Measurements from ENCODE around the gene ART5.
A peak's percentile ranks its signal among the peaks of the same experiment; 100 is the strongest.
"Not testable (repeated sequence)": the region's sequence is repeated elsewhere in the genome, so short reads cannot be mapped to it uniquely, and the experiment has no call there.

Gene ART5

DNA sequence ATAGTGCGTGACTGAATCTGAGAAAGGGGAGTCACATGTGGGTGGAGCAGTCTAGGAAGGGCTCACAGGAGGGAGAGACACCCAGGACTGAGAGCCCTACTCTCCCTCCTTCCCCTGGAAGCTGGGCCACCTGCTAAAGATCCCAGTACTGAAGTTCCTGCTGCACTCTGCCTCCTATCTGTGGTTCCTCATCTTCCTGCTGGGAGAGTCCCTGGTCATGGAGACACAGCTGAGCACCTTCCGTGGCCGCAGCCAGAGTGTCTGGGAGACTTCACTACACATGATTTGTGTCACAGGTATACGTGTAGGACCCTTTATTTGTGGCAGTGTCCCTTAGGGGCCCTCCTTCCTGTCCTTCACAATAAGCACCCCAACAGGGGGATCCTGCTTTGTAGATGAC is 19.3 kb downstream of the ART5 start:
- Mint-ChIP-seq H3K36me3 (no peaks in the 10 kb centered on the region), H3K27ac (no peak overlapping the region), H3K27me3 (peaks cover 11% of the 10 kb centered on the region), H3K4me3 (no peak overlapping the region), H3K4me1 (no peaks in the 10 kb centered on the region), H3K9me3 (no peaks in the 10 kb centered on the region)
- CTCF ChIA-PET: interaction anchor here (1.8 kb wide), 1 partner anchor 9 kb away, joined by 5 read pairs; no protein-coding TSS in a partner anchor
- DNase-seq: no peak

DNA sequence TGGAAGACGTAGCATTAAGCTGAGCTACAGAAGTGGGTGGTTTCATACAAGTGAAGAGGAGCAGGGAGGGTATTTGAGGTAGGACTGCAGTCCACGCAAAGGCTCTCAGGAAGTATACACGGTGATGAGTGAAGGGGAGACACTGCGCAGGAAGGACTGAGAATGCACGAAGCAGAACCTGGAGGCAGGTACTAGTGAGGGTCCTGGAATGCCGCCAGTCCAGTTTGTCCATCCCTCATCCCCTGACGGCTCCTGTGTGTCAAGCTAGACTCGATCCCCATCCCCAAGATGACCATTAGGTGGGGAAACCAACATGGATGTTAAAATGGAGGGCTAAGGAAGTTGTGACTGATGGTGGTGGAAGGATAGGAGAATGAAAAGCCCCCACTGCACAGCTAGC is 23.8 kb downstream of the ART5 start:
- no peak overlapping the region for H3K4me3 Mint-ChIP-seq
- H3K27ac Mint-ChIP-seq: no peak overlapping the region
- no peaks in the 10 kb centered on the region for H3K9me3 Mint-ChIP-seq
- peaks cover 18% of the 10 kb centered on the region for H3K4me1 Mint-ChIP-seq
- CTCF ChIA-PET: interaction anchor here (1.5 kb wide), 2 partner anchors 8 to 10 kb away, joined by 3 to 6 read pairs; no protein-coding TSS in a partner anchor
- no peak for DNase-seq
- peaks cover 13% of the 10 kb centered on the region for H3K27me3 Mint-ChIP-seq
- H3K36me3 Mint-ChIP-seq: no peaks in the 10 kb centered on the region

GRCh38 chr11:3616721-3617460 is 24.9 kb downstream of the ART5 start:
- peaks cover 18% of the 10 kb centered on the region for H3K4me1 Mint-ChIP-seq
- no peak for DNase-seq
- no peak overlapping the region for H3K4me3 Mint-ChIP-seq
- H3K9me3 Mint-ChIP-seq: no peaks in the 10 kb centered on the region
- CTCF ChIA-PET: no interaction called here
- no peak overlapping the region for H3K27ac Mint-ChIP-seq
- H3K36me3 Mint-ChIP-seq: no peaks in the 10 kb centered on the region
- H3K27me3 Mint-ChIP-seq: peaks cover 13% of the 10 kb centered on the region

DNA sequence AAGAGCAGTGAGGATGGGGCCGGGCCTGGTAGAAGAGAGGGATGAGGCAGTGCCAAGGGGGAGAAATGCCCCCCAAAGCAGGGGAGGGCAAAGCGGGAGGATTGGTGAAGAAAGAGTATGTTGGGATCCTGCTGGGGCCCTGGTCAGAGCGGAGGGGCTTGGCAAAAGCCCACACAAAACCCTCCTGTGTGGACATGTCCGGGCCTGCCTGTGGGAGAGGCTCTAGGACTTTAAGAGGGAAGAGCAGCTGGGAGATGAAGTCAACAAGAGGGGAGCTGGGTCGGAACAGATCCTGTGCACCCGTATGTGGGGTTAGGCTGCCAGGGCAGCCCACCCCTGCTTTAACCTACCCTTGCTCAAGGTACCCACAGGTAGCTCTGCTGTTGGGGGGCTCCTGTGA is 25.8 kb downstream of the ART5 start:
- Mint-ChIP-seq H3K27ac (peak overlapping the region; percentile 22), H3K9me3 (no peaks in the 10 kb centered on the region), H3K27me3 (peaks cover 15% of the 10 kb centered on the region), H3K36me3 (no peaks in the 10 kb centered on the region), H3K4me3 (no peak overlapping the region), H3K4me1 (peaks cover 18% of the 10 kb centered on the region)
- DNase-seq: no peak
- CTCF ChIA-PET: interaction anchor here (1.0 kb wide), 1 partner anchor 13 kb away, joined by 3 read pairs; no protein-coding TSS in a partner anchor

DNA sequence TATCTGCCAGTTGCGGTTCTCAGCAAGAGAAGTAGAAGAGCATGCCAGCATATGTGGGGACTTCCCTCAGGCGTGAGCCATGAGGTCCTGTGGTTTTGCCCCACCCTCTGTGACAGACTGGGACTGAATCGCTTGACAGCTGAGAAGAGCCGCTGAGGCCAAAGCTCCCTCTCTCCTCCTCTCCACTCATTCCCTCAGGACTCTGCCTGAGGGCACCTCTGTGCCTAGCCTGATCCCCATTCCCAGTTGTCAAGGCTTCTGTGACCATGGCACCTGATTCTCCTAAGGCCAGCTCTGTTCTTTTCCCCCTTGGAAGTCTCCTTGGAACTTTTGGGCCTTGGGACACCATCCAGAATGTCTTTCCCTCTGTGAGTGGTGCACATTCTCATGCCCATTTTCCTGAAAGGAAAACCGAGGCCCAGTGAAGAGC is 27.0 kb downstream of the ART5 start:
- peak; percentile 64 for DNase-seq
- Mint-ChIP-seq H3K9me3 (no peaks in the 10 kb centered on the region), H3K4me1 (peaks cover 18% of the 10 kb centered on the region), H3K27ac (no peak overlapping the region), H3K27me3 (peaks cover 17% of the 10 kb centered on the region), H3K4me3 (no peak overlapping the region), H3K36me3 (no peaks in the 10 kb centered on the region)
- CTCF ChIA-PET: interaction anchor here (1.2 to 2.4 kb wide), 2 partner anchors 11 to 193 kb away, joined by 3 to 7 read pairs; partner anchors contain the start of gene PGAP2

DNA sequence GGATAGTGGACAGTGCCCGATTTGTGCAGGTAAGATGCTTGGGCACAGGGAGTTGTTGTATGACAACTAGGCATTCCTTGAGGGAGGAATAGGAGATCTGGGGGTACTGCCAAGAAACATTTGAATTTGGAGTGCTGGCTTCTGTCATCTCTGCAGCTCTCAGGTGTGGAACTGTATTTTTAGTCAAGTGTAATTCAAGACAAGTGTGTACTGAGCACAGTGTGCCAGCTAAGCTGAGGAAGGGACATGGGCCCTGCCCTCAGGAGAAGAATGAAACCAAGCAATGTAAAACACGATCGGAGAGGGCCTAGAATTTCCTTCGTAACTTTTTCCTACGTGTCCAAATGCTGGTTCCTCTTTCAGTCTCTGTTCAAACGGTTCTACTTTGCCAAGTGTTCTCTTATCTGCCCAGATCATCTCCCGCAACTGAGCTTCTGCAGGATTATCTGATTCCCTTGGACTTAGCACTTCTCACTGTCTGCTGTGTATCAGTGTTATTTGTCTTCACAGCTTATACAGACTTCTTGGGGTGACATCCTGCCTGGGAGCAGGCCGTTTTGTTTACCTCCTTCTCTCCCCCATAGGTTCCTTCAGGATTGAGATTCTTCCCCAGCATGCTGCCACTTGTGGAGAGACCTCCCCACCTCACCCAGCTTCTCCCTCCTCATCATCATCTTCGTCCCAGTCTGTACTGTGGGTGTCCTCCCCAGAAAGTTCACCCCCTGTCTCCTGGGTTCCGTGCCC is 27.6 kb downstream of the ART5 start:
- peaks cover 19% of the 10 kb centered on the region for H3K27me3 Mint-ChIP-seq
- peaks cover 18% of the 10 kb centered on the region for H3K4me1 Mint-ChIP-seq
- no peak overlapping the region for H3K4me3 Mint-ChIP-seq
- H3K9me3 Mint-ChIP-seq: no peaks in the 10 kb centered on the region
- no peak overlapping the region for H3K27ac Mint-ChIP-seq
- CTCF ChIA-PET: interaction anchor here (1.2 to 2.4 kb wide), 3 partner anchors 9 to 194 kb away, joined by 3 to 7 read pairs (median 5); partner anchors contain the start of gene PGAP2
- DNase-seq: no peak
- no peaks in the 10 kb centered on the region for H3K36me3 Mint-ChIP-seq

GRCh38 chr11:3611976-3612678 is 29.7 kb downstream of the ART5 start:
- Mint-ChIP-seq H3K4me1 (peaks cover 18% of the 10 kb centered on the region), H3K9me3 (no peaks in the 10 kb centered on the region), H3K27ac (no peak overlapping the region), H3K4me3 (no peak overlapping the region), H3K27me3 (peaks cover 19% of the 10 kb centered on the region), H3K36me3 (no peaks in the 10 kb centered on the region)
- CTCF ChIA-PET: no interaction called here
- DNase-seq: no peak

DNA sequence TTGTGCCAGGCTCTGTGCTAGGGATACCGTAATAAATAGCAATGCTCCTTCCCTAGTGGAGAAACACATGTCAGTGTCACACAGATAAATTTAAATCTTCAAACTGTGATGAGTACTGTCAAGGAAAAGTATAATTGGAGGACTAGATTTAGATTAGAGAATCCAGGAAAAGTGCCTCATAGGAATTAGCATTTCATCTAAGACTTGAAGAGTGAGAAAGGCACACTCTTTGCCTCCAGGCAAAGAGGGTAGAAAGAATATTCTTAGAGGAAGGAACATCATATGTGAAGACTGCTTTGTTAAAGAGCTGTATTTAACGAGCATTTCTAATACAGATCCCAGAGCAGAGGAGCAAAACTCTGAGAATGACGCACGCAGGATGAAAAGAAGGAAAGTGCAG is 30.9 kb downstream of the ART5 start:
- Mint-ChIP-seq H3K27ac (no peak overlapping the region), H3K9me3 (no peaks in the 10 kb centered on the region), H3K27me3 (peaks cover 17% of the 10 kb centered on the region), H3K4me3 (no peak overlapping the region), H3K4me1 (peaks cover 18% of the 10 kb centered on the region), H3K36me3 (no peaks in the 10 kb centered on the region)
- no peak for DNase-seq
- CTCF ChIA-PET: interaction anchor here (3.2 kb wide), 1 partner anchor 198 kb away, joined by 14 read pairs; the partner anchor contains the start of gene PGAP2

GRCh38 chr11:3609416-3610265 is 32.2 kb downstream of the ART5 start:
- DNase-seq: peak; percentile 28
- Mint-ChIP-seq H3K9me3 (no peaks in the 10 kb centered on the region), H3K4me3 (no peak overlapping the region), H3K27ac (no peak overlapping the region), H3K36me3 (no peaks in the 10 kb centered on the region), H3K27me3 (peaks cover 12% of the 10 kb centered on the region), H3K4me1 (peaks cover 10% of the 10 kb centered on the region)
- CTCF ChIA-PET: interaction anchor here (1.2 to 3.2 kb wide), 3 partner anchors 9 to 200 kb away, joined by 3 to 14 read pairs (median 6); partner anchors contain the start of gene PGAP2

DNA sequence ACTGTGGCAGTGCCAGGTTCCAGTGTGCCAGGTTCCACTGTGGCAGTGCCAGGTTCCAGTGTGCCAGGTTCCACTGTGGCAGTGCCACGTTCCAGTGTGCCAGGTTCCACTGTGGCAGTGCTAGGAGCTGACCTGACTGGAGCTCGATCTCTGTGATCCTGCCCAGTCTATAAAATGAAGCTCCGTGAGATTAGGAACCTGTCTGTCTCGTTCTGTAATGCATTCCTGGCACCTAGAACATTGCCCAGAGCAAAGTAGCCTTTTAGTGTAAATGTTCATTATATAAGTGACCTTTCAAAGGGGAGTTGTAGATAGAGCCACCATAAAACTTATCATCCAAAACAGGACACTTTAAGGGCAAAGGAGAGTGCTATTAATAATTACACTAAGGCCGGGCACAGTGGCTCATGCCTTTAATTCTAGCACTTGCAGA is 36.0 kb downstream of the ART5 start:
- Mint-ChIP-seq H3K4me3 (no peak overlapping the region), H3K27ac (no peak overlapping the region), H3K9me3 (no peaks in the 10 kb centered on the region), H3K27me3 (peaks cover 3% of the 10 kb centered on the region), H3K4me1 (no peaks in the 10 kb centered on the region), H3K36me3 (no peaks in the 10 kb centered on the region)
- DNase-seq: no peak
- CTCF ChIA-PET: no interaction called here

DNA sequence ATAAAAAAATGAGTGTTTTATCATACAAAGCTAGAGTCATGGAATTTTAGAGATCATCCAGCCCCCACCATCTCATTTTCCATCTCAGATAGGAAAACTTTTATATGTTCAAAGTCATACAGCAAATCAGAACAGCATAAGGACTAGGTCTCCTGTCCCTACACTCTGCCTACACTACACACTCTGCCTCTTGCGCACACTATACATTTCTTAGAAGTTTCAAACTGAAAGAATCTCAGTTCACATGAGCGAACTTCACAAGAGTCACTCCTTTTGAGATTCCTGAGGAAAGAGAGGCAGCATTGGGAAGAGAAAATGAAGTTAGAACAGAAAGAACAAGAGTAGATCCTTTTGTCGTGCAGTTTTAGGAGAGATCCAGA is 36.5 kb downstream of the ART5 start:
- CTCF ChIA-PET: no interaction called here
- Mint-ChIP-seq H3K9me3 (no peaks in the 10 kb centered on the region), H3K4me1 (no peaks in the 10 kb centered on the region), H3K27ac (no peak overlapping the region), H3K36me3 (no peaks in the 10 kb centered on the region), H3K27me3 (peaks cover 5% of the 10 kb centered on the region), H3K4me3 (no peak overlapping the region)
- DNase-seq: no peak

DNA sequence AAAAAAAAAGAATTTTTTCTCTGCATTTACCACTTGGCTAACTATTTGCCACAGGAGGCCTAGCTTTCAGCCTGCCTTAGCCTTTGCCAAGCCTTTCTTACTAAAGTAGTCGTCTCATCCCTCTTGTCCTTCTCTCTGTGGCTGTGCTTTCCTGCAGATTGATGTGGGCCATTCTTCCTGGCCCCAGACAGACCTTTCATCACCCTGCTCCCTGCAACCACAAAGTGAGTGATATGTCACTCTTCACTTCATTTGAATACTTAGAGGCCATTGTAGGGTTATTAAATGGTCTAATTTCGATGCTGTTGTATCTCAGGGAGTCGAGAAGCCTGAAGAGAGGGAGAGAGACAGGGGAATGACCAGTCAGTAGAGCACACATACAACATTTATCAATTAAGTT is 37.6 kb downstream of the ART5 start:
- CTCF ChIA-PET: interaction anchor here (1.4 kb wide), 1 partner anchor 12 kb away, joined by 3 read pairs; no protein-coding TSS in a partner anchor
- Mint-ChIP-seq H3K9me3 (no peaks in the 10 kb centered on the region), H3K4me3 (no peak overlapping the region), H3K27ac (no peak overlapping the region), H3K27me3 (peaks cover 3% of the 10 kb centered on the region), H3K36me3 (no peaks in the 10 kb centered on the region), H3K4me1 (no peaks in the 10 kb centered on the region)
- no peak for DNase-seq

DNA sequence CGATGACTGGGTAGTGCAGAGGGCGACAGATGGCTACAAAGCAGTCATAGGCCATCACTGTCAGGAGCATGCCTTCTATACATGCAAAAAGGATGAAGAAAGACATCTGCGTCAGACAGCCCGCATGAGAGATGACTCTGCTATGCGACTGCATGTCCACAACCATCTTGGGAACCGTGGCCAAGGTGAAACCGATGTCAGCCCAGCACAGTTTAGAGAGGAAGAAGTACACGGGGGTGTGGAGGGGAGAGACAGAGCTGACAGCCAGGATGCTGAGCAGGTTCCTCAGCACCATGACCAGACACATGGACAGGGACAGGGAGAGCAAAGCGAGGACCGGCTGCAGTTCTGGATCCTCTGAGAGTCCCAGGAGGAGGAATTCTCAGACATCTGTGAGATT is 41.6 kb downstream of the ART5 start:
- DNase-seq, H3K27ac Mint-ChIP-seq, H3K27me3 Mint-ChIP-seq, H3K36me3 Mint-ChIP-seq, CTCF ChIA-PET, H3K9me3 Mint-ChIP-seq, H3K4me3 Mint-ChIP-seq, H3K4me1 Mint-ChIP-seq: not testable (repeated sequence)

Data from activated naive CD4-positive, alpha-beta T cell treated with anti-CD3 and anti-CD28 coated beads, Interleukin-2, amount 10 ng/mL, durations not matched to agents 7 days and 5 days (primary cell).